Epidermal melanocyte (primary cell): ENCODE data around the gene TPM3.
"Not testable (repeated sequence)": the region's sequence is repeated elsewhere in the genome, so short reads cannot be mapped to it uniquely, and the experiment has no call there.

Experiments
- DNase-seq: peaks from one replicate; pipeline ENCODE4 v3.0.0; 2011; ENCODE audit warnings: low spot score; ENCODE audit not compliant: insufficient read length

Gene TPM3

DNA sequence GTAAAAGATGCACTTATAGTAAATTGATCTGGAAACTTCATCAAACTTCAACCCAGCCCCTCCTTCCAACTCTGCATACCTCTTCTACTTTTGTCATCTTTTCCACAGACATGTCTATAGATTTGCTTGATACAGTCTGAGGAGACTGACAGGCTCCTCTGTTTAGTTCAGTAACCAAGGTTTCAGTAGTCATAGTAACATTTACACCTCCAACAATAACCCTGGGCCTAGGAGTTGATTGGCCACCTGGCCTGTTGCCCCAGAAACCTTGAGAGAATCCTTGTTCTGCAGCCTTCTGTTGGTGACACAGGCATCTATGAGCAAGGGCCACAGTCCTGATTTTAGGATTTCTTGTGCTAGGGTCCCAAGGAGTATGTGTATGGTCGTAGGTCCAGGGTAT is 14.3 kb upstream of the TPM3 start, which contains the start of gene CFAP141:
Gene CFAP141 (minus strand): TSS at position 138 of the 400 bp plus-strand sequence. CDS start 26 bp downstream, at position 112.
- DNase-seq: no peak

GRCh38 chr1:154205778-154206177 is 13.9 kb upstream of the TPM3 start:
- not testable (repeated sequence) for DNase-seq

GRCh38 chr1:154199563-154199879 is 7.6 kb upstream of the TPM3 start:
- DNase-seq: no peak

- peak; percentile 79 for DNase-seq
These were observed 7.1 kb upstream of the TPM3 start for GRCh38 chr1:154198756-154199562.

DNA sequence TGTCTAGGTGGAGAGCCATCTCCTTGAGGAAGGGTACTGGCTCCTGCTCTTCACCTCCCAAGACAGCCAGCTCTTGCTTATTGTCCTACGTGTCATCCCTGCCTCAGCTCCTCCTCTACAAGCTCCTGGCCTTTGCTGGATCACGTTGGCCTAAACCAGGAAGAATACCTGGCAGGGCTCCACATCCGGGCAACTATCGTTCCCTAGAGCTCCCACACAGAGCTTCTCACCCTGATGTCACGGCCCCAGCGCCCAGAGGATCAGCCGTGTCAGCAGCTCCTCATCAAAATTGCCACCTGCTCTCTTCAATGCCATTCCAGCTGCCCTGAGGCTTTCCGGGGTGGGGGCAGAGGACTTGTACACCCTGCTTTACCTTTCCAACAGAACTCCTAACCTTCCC is 1.9 kb upstream of the TPM3 start:
- no peak for DNase-seq

- DNase-seq: no peak
These were observed 576 bp upstream of the TPM3 start for GRCh38 chr1:154192476-154192875.

GRCh38 chr1:154190550-154190949 is 1.4 kb downstream of the TPM3 start:
- DNase-seq: no peak

GRCh38 chr1:154186852-154187501 is 4.9 kb downstream of the TPM3 start:
- DNase-seq: no peak

DNA sequence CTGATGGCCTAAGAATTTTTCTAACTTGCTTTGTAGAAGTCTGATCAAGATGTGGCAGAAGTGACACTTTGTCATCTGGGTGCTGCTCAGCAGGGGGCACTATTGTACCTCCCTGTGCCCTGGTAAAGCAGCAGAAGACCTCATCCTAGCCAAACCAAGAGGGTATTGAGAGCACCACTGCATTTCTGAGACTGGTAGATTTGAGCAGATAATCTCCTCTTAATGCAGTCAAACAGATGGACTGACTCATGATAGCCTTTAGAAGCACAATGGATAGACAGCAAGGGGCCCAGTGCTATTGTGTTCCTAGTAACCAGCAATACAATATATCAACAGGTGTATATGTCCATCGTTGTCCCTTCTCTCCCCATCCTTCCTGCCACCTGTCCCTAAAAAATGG is 5.7 kb downstream of the TPM3 start:
- no peak for DNase-seq

DNA sequence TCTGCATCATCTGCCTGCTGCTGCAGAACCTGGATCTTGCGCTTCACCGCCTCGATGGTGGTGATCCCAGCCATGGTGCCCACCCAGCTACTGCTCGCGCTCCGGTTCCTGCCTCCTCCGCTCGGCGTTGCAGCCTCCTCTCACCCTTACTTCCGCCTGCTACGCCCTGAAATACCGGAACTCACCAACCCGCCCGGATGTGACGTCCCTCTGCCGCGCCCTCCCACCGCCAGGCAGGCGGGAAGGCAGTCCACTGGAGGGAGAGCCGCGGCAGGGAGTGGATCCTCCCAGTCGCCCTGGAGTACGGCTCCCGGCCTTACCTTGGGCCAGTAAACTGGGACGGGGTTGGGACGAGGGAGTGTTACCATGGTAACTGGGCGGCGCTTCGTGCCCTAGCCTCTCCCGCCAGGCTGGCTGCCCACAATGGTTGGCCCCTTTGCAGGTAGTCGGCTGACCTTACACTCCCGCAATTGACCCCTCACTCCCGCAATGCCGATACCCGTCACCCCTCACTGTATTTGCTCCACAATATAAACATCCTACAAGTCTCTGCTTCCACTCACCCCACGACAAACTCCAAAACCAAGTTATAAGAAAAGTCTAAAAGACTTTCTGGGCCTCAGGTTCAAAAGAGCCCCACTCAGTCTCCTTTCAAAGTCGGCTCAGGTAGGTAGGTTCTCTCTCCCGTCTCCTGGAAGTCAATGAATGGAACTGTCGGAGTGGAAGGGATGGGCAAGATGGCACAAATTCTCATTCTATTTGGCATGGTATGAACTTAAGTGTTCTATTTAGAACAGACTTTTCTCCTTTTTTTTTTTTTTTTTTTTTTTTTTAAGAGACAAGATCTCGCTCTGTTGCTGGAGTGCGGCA is 8.6 kb downstream of the TPM3 start:
- DNase-seq: peak; percentile 98

GRCh38 chr1:154182344-154183045 is 9.4 kb downstream of the TPM3 start:
- peak; percentile 48 for DNase-seq

- DNase-seq: no peak
These were observed 10.0 kb downstream of the TPM3 start for GRCh38 chr1:154181944-154182343.

- DNase-seq: no peak
These were observed 11.8 kb downstream of the TPM3 start for GRCh38 chr1:154179946-154180687.

DNA sequence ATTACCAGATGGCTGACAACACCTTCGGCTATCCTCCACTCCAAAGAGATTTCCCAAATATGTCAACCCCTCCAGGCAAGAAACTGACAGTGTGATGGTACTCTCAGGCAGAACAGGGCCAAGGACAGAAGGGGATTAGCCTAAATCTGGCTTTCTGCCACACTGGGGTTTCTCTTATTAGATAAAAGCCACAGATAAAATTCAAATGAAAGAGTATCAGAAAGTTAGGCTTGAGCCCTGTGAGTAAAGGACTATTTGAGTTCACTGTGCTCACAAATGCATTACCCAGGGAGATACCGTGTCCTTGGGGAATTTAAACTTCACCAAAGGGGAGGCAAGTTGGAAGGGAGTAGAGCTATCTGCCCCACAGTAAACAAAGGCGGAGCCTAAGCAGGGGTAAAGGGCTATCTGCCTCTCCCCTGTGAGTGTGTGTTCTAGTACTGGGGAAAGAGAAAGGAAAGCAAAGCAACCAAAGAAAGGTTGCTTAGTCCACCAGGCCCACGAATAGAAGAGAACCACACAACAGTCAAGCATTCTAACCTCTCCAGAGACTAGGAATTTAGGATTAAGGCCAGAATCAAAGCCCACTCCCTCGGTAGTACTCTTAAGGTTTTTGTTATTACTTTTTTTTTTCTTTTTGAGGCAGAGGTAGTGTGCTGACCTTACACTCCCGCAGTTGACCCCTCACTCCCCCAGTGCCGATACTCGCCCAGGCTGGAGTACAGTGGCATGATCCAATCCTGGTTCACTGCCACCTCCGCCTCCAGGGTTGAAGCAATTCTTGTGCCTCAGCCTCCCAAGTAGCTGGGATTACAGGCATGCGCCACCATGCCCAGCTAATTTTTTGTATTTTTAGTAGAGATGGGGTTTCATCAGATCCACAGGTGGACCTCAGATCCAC is 12.7 kb downstream of the TPM3 start:
- DNase-seq: no peak

GRCh38 chr1:154178013-154178412 is 13.9 kb downstream of the TPM3 start:
- no peak for DNase-seq

DNA sequence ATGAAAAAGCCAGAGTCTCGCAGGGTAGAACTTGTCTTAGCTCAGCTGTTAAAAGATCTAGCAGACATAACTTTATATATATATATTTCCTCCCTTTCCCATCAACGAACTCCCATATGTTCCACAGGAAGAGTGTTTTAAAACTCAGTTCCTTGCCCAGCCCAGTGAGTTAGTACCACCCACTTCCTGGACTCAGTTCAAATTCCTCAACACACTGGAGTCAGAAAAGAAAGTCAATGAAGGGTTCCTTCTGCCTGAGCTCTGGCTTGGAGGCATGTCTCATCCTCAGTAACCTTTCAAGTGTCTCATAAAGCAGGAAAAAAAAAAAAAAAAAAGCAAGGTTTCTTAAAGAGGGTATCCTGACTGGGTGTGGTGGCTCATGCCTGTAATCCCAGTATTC is 15.6 kb downstream of the TPM3 start:
- DNase-seq: peak; percentile 76

- DNase-seq: no peak
These were observed 17.2 kb downstream of the TPM3 start for GRCh38 chr1:154174654-154175053.

DNA sequence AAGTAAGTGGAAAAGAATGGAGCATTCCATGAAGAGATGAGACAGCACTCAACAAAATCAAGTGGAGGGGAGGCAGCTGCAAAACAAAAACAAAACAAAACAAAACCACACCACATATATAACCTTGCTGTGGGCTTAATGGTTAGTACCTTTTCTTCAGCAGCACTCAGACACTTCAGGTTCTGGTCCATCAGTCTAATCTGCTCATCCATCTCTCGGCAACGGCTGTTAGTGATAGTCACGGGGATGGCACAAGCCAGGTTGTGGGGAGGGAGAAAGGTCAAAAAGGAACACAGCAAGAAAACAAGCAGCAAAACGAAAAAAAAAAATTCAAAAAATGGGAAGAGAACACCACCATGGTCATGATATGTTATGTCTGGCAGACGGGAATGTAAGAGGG is 20.0 kb downstream of the TPM3 start:
- DNase-seq: no peak

DNA sequence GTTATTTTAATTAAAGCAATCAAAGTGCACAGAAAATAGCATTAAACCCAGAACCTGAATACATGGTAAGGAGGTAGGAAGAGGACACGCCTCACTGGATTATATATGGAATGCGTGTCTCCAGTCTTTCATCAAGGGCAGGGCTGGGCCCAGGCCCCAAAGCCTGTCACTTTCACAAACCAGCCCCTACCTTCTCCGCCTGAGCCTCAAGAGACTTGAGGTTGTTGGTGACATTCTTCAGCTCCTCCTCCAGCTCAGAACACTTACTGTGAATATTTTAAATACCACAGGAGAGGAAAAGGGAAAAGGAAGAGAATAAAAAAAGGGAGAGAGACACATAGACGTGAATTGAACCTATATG is 20.7 kb downstream of the TPM3 start:
- no peak for DNase-seq
